Umbilical cord (tissue), 2 donors: Measurements from ENCODE around the gene SHISAL2B. TPM values are rescaled to one million over a fixed set of nuclear protein-coding genes. Genes with fewer than 3 reads are reported as not detected.
"Not testable (repeated sequence)": the region's sequence is repeated elsewhere in the genome, so short reads cannot be mapped to it uniquely, and the experiment has no call there.

Source experiments
- DNase-seq: peaks from one replicate; pipeline ENCODE4 v3.0.0-alpha.2; 2015; ENCODE audit warnings: low spot score
- total RNA-seq: library from RNA; depleted of rRNA; stranded (reverse); fragments of >200 nt; gene quantifications from one replicate; pipeline ENCODE4 v1.2.3, GENCODE V29; 2014; ENCODE audit warnings: low replicate concordance; ENCODE audit not compliant: insufficient read depth

SHISAL2B gene
- not detected for total RNA-seq

- DNase-seq: peak; percentile 15
Measured at GRCh38 chr5:64690417-64691151, at the start of gene SHISAL2B. Gene SHISAL2B (plus strand): TSS chr5:64690503. CDS start chr5:64690624, 121 bp downstream.

GRCh38 chr5:64644831-64645230, 45.5 kb upstream of the SHISAL2B start:
- no peak for DNase-seq

GRCh38 chr5:64646169-64646568, 44.1 kb upstream of the SHISAL2B start:
- no peak for DNase-seq

- no peak for DNase-seq
Measured at GRCh38 chr5:64649512-64649911, 40.8 kb upstream of the SHISAL2B start.

- DNase-seq: no peak
Measured at GRCh38 chr5:64653766-64654560, 36.3 kb upstream of the SHISAL2B start.

GRCh38 chr5:64654561-64654938, 35.8 kb upstream of the SHISAL2B start:
- no peak for DNase-seq

GRCh38 chr5:64655596-64655995, 34.7 kb upstream of the SHISAL2B start:
- DNase-seq: no peak

- no peak for DNase-seq
Measured at GRCh38 chr5:64659289-64659688, 31.0 kb upstream of the SHISAL2B start.

- DNase-seq: not testable (repeated sequence)
Measured at GRCh38 chr5:64663181-64663580, 27.1 kb upstream of the SHISAL2B start.

GRCh38 chr5:64665243-64665642, 25.1 kb upstream of the SHISAL2B start:
- no peak for DNase-seq

GRCh38 chr5:64666078-64666477, 24.2 kb upstream of the SHISAL2B start:
- peak; percentile 34 for DNase-seq

GRCh38 chr5:64667068-64667467, 23.2 kb upstream of the SHISAL2B start:
- no peak for DNase-seq

GRCh38 chr5:64670277-64670676, 20.0 kb upstream of the SHISAL2B start:
- no peak for DNase-seq

- DNase-seq: no peak
Measured at GRCh38 chr5:64671678-64672077, 18.6 kb upstream of the SHISAL2B start.

- no peak for DNase-seq
Measured at GRCh38 chr5:64678374-64678773, 11.9 kb upstream of the SHISAL2B start.

- DNase-seq: no peak
Measured at GRCh38 chr5:64680289-64680688, 10.0 kb upstream of the SHISAL2B start.

- no peak for DNase-seq
Measured at GRCh38 chr5:64682608-64683007, 7.7 kb upstream of the SHISAL2B start.

GRCh38 chr5:64685866-64686265, 4.4 kb upstream of the SHISAL2B start:
- DNase-seq: no peak

GRCh38 chr5:64688391-64688790, 1.9 kb upstream of the SHISAL2B start:
- DNase-seq: no peak

- no peak for DNase-seq
Measured at GRCh38 chr5:64688965-64689364, 1.3 kb upstream of the SHISAL2B start.

GRCh38 chr5:64690104-64690416, 243 bp upstream of the SHISAL2B start:
- DNase-seq: no peak

- no peak for DNase-seq
Measured at GRCh38 chr5:64691291-64691690, 988 bp downstream of the SHISAL2B start.

- DNase-seq: no peak
Measured at GRCh38 chr5:64693636-64694035, 3.3 kb downstream of the SHISAL2B start.
